Subcutaneous adipose tissue (tissue), 4 donors: ENCODE measurements around the gene DPP6. TPM values are rescaled to one million over a fixed set of nuclear protein-coding genes. Genes with fewer than 3 reads are reported as not detected.

Experiments used
- total RNA-seq, 4 donors: library from RNA; depleted of rRNA; stranded (reverse); fragments of >200 nt; gene quantifications; one replicate each; pipeline ENCODE4 v1.1.0, GENCODE V29; 2016
- TF ChIP-seq, protein P1 (sequence below): fragments of 450-650 bp; IDR thresholded peaks from one replicate; pipeline ENCODE4 v1.5.1; 2016; ENCODE audit warnings: low read depth, mild to moderate bottlenecking, control low read depth, antibody characterized with exemption, moderate library complexity

Gene DPP6
- total RNA-seq, 4 donors from 2014 or later: 0.19 to 2.0 (median 0.85) TPM; not detected in 1

DNA sequence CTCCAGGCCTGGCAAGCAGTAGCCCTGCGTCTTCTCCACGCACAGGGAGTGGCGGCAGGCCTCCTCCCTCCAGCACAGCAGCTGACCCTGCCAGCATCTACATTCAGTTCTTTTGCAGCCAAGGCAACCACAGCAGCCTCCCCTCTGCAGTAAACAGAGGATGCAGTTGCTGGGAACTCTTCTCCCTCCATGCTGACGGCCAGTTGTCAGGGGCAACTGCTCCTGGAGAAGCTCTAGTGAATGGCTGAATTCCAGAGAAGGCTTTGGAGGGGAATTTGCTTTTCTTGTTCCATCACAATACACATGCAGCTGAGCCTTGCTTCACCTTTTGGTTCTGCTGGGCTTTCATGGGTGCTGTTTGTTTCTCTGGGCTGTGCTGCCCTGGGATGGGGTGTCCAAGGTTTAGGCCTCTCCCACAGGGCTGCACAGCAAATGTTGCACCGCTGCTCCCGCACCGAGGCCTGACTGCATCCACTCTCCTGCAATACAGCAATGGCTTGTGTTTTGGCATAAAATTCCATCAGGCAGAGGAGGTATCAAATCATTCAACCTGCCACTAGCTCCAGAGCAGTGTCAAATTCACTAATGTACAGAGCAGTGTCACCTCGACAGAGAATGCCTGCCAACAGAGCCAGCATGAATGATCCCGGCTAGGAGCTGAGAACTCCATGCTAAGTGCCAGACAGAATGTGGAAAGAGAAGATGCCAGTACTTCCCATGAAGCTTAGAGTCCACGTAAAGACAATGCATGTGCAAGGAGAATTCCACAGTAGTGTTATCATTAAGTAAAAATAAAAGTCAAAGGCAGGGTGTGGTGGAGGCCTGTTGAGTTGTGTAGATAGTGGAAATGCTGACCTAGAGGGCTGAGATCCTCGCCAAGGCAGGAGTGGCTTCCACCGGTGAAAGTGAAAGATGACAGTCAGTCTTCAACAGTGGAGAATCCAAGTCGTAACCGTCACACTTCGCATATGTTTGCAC lies 399.6 kb downstream of the DPP6 start:
- TF ChIP-seq, protein P1, sequence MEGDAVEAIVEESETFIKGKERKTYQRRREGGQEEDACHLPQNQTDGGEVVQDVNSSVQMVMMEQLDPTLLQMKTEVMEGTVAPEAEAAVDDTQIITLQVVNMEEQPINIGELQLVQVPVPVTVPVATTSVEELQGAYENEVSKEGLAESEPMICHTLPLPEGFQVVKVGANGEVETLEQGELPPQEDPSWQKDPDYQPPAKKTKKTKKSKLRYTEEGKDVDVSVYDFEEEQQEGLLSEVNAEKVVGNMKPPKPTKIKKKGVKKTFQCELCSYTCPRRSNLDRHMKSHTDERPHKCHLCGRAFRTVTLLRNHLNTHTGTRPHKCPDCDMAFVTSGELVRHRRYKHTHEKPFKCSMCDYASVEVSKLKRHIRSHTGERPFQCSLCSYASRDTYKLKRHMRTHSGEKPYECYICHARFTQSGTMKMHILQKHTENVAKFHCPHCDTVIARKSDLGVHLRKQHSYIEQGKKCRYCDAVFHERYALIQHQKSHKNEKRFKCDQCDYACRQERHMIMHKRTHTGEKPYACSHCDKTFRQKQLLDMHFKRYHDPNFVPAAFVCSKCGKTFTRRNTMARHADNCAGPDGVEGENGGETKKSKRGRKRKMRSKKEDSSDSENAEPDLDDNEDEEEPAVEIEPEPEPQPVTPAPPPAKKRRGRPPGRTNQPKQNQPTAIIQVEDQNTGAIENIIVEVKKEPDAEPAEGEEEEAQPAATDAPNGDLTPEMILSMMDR: no peak

DNA sequence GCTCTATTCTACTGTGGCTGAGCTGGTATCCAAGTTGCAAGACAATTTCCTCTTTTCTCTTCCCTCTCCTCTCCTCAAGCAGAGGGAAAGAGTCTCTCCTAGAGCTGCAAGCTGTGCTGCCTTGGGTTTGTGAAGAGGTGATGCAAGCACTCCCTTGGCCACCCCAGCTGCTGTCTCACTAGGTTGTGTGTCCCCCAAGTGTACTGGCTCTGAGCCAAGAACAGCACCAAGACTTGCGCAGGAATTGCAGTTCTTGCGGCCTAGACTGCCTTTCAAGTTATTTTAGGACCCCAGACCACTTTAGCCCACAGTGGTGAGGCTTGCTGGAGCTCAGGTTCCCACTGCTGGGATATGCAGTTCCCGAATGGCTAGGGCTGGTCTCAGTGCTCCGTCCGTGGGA lies 411.6 kb downstream of the DPP6 start:
- TF ChIP-seq, protein P1: no peak

DNA sequence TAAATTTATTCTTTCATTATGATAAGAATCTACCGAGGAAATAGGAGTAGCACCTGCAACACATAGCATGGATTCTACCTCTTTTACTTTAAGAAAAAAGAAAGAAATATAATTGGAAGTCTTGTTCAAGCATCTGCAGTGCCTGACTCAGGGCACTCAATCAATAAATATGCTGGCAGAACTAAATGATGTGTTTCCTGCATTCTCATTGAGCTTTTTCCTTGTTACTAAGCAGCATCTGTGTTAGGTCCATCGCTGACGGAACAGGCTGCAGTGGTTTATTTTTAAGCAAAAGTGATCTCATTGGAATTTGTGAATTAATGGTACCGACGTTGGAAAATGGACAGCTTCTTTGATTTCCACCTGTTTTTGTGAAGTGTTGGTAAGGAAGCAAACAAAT lies 417.5 kb downstream of the DPP6 start:
- TF ChIP-seq, protein P1: no peak

DNA sequence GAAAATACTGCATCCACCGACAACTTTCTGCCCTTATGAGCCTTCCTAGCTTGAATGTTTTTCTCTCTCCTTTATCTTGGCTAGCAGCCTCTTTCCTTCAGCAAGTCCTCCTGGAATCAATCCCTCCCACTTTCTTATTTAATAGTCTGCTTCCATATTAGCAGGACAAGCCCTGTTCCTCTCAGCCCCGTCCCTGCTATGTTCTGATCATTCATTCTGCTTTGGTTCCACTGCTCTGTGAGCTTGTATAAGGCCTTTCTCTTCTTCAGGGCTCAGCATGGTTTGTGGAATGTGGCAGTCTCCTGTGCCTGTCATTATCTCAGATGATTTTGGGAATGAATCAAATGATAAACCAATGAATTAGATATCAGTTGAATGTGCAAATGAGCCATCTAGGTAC lies 420.1 kb downstream of the DPP6 start:
- TF ChIP-seq, protein P1: no peak

DNA sequence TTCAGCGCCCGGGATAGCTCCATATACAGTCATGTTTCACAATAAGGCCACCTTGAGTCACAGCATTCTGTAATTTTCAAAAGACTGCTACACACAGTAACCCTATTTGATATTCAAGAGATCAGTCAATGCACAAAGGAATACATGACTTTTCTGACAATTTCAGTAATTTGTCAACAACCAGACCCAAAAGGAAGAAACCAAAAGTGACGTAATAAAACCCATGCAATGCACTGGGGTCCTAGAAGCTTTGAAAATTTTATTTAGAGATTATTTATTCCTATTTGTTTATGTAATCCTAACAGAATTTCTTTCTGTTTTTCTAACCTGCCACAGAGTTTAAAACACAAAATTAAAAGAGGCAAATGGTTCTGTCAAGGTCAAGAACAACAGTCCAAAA lies 421.2 kb downstream of the DPP6 start:
- TF ChIP-seq, protein P1: no peak

DNA sequence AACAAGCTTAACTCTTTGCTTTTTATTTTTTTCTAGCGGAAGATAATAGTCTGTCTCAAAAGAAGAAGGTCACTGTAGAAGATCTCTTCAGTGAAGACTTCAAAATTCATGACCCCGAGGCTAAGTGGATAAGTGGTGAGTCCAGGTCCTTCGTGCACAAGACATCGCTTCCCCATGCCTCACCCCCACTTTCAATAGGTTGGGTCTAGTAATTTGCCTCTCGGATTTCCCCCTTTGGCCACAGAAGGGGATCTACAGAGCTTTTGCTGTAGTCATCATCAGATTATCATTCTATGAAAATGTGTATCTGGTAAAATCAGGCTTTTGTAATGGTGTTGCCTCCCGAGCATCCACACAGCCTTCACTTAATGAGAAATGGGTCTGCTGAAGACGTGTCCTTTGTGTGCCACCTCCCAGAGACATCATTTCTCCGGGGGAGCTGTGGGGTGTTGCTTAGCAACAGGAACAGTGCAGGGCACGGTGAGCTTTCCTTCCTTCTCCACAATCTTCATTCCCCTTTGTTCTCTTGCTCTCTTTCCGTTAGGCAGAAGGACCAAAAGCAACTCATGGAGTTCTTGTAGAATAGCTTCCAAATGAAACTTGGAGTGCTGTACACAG lies 422.8 kb downstream of the DPP6 start:
- TF ChIP-seq, protein P1: no peak

DNA sequence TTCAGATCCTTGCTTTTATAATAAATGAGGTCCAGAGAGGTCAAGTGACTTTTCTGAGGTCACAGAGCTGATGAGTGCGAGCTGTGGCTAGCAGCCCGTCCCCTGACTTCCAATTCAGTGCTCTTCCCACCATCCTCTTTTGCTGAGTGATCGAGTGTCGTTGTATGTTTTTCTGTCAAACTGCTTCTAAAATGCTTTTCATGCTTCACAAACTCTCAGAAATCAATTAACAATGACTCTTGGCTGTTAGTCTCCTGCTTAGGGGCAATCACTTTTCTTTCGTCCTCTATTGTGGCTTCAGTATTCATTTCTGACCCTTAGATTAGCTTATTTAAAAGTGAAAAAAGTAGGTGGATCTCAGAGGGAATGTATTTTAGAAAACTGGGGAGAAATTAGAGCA lies 423.7 kb downstream of the DPP6 start:
- TF ChIP-seq, protein P1: no peak
